ENCODE results near the gene SRD5A3. TPM values are rescaled to one million over a fixed set of nuclear protein-coding genes. Genes with fewer than 3 reads are reported as not detected.

The SRD5A3 gene
- total RNA-seq, 1 experiment from 2014 or later = 39.6 TPM

GRCh38 chr4:55378617-55379467 is 32.8 kb downstream of the SRD5A3 start:
- no TSS peak for BruUV-seq (replicated peaks)
- Mint-ChIP-seq H3K27ac (ENCODE audit: unreplicated experiment) (peak overlapping the region; percentile 71), H3K27me3 (ENCODE audit: unreplicated experiment) (no peaks in the 10 kb centered on the region), H3K4me1 (ENCODE audit: low read depth, unreplicated experiment) (peaks cover 19% of the 10 kb centered on the region), H3K9me3 (ENCODE audit: low read depth, unreplicated experiment) (peaks cover 2% of the 10 kb centered on the region), H3K4me3 (ENCODE audit: low read depth, unreplicated experiment) (peak overlapping the region; percentile 62), H3K36me3 (ENCODE audit: insufficient read depth, unreplicated experiment) (peaks cover 6% of the 10 kb centered on the region)
- intact Hi-C loops (cut with micrococcal nuclease; ENCODE audit: unreplicated experiment) = no loop called here
- CTCF ChIA-PET = interaction anchor here (0.6 kb wide), 1 partner anchor 11 kb away, joined by 4 read pairs; no protein-coding TSS in a partner anchor
- peak; percentile 68 for DNase-seq
- TF ChIP-seq, protein P1, sequence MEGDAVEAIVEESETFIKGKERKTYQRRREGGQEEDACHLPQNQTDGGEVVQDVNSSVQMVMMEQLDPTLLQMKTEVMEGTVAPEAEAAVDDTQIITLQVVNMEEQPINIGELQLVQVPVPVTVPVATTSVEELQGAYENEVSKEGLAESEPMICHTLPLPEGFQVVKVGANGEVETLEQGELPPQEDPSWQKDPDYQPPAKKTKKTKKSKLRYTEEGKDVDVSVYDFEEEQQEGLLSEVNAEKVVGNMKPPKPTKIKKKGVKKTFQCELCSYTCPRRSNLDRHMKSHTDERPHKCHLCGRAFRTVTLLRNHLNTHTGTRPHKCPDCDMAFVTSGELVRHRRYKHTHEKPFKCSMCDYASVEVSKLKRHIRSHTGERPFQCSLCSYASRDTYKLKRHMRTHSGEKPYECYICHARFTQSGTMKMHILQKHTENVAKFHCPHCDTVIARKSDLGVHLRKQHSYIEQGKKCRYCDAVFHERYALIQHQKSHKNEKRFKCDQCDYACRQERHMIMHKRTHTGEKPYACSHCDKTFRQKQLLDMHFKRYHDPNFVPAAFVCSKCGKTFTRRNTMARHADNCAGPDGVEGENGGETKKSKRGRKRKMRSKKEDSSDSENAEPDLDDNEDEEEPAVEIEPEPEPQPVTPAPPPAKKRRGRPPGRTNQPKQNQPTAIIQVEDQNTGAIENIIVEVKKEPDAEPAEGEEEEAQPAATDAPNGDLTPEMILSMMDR (IDR thresholded peaks at IDR 0.05; ENCODE audit: unreplicated experiment) = no peak

GRCh38 chr4:55380576-55380975 is 34.5 kb downstream of the SRD5A3 start:
- no TSS peak for BruUV-seq (replicated peaks)
- H3K4me1 Mint-ChIP-seq (ENCODE audit: low read depth, unreplicated experiment) = peaks cover 19% of the 10 kb centered on the region
- no peak overlapping the region for H3K27ac Mint-ChIP-seq (ENCODE audit: unreplicated experiment)
- H3K9me3 Mint-ChIP-seq (ENCODE audit: low read depth, unreplicated experiment) = peaks cover 2% of the 10 kb centered on the region
- H3K27me3 Mint-ChIP-seq (ENCODE audit: unreplicated experiment) = no peaks in the 10 kb centered on the region
- no peak overlapping the region for H3K4me3 Mint-ChIP-seq (ENCODE audit: low read depth, unreplicated experiment)
- peaks cover 6% of the 10 kb centered on the region for H3K36me3 Mint-ChIP-seq (ENCODE audit: insufficient read depth, unreplicated experiment)
- CTCF ChIA-PET = no interaction called here
- no peak for DNase-seq
- intact Hi-C loops (cut with micrococcal nuclease; ENCODE audit: unreplicated experiment) = no loop called here
- TF ChIP-seq, protein P1 (IDR thresholded peaks at IDR 0.05; ENCODE audit: unreplicated experiment) = no peak

DNA sequence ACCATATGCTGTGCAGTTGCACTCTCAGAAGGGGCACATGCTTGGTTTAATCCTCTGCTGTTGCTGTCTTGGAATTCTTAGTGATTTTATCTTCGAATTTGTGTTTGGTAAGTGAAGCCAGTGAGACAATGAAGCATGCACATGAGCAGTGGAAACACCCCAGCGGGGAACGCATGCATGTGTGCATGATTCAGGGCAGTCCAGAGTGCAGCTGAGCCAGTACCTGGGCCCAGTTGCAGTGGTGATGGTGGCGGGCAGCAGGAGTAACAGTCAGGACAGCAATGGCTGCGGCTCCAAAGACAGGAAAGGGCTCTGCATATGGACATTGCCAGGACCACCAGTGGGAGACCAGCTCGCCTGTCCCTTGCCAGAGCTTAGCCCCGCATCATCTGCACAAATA is 35.5 kb downstream of the SRD5A3 start:
- BruUV-seq (replicated peaks) = no TSS peak
- CTCF ChIA-PET = no interaction called here
- Mint-ChIP-seq H3K9me3 (ENCODE audit: low read depth, unreplicated experiment) (peaks cover 2% of the 10 kb centered on the region), H3K27ac (ENCODE audit: unreplicated experiment) (no peak overlapping the region), H3K27me3 (ENCODE audit: unreplicated experiment) (no peaks in the 10 kb centered on the region), H3K4me3 (ENCODE audit: low read depth, unreplicated experiment) (no peak overlapping the region), H3K4me1 (ENCODE audit: low read depth, unreplicated experiment) (peaks cover 19% of the 10 kb centered on the region), H3K36me3 (ENCODE audit: insufficient read depth, unreplicated experiment) (peaks cover 6% of the 10 kb centered on the region)
- TF ChIP-seq, protein P1 (IDR thresholded peaks at IDR 0.05; ENCODE audit: unreplicated experiment) = no peak
- no peak for DNase-seq
- intact Hi-C loops (cut with micrococcal nuclease; ENCODE audit: unreplicated experiment) = no loop called here

- Mint-ChIP-seq H3K27me3 (ENCODE audit: unreplicated experiment) (no peaks in the 10 kb centered on the region), H3K4me1 (ENCODE audit: low read depth, unreplicated experiment) (peaks cover 19% of the 10 kb centered on the region), H3K9me3 (ENCODE audit: low read depth, unreplicated experiment) (no peaks in the 10 kb centered on the region), H3K27ac (ENCODE audit: unreplicated experiment) (no peak overlapping the region), H3K4me3 (ENCODE audit: low read depth, unreplicated experiment) (no peak overlapping the region), H3K36me3 (ENCODE audit: insufficient read depth, unreplicated experiment) (peaks cover 6% of the 10 kb centered on the region)
- no peak for DNase-seq
- CTCF ChIA-PET = no interaction called here
- TF ChIP-seq, protein P1 (IDR thresholded peaks at IDR 0.05; ENCODE audit: unreplicated experiment) = no peak
- no TSS peak for BruUV-seq (replicated peaks)
- intact Hi-C loops (cut with micrococcal nuclease; ENCODE audit: unreplicated experiment) = no loop called here
Observed at GRCh38 chr4:55382488-55383003, 36.5 kb downstream of the SRD5A3 start.

All from Calu3 (cell line).